WTC11 (cell line): ENCODE measurements around the gene GPR37. TPM values are rescaled to one million over a fixed set of nuclear protein-coding genes. Genes with fewer than 3 reads are reported as not detected.

Experiments used
- ATAC-seq: fragments of 200-7000 bp; cut with Tn5 transposase; 2 replicates; pipeline ENCODE4 v1.10.0; 2021; ENCODE audit warnings: mild to moderate bottlenecking, moderate library complexity
- CTCF ChIA-PET: fragments of 300-600 bp; sonication (Branson Sonifier 250); formaldehyde crosslinking; loops from one replicate; lab custom pipeline; 2021; ENCODE audit warnings: antibody characterized with exemption; lab: Charles Lee
- POLR2A ChIA-PET: fragments of 350-600 bp; sonication (Branson Sonifier 250); formaldehyde crosslinking; loops from one replicate; lab custom pipeline; 2021; ENCODE audit warnings: antibody characterized with exemption; lab: Charles Lee
- DNase-seq: peaks from one replicate; pipeline ENCODE4 v3.0.0; 2021; ENCODE audit warnings: low spot score
- H3K27ac Mint-ChIP-seq: 2 replicates; pipeline ENCODE4 v1.8.0; 2021; ENCODE audit warnings: mixed read lengths
- H3K27me3 Mint-ChIP-seq: 2 replicates; pipeline ENCODE4 v1.8.0; 2021; ENCODE audit warnings: low read depth, mild to moderate bottlenecking, moderate library complexity, mixed read lengths
- H3K36me3 Mint-ChIP-seq: 2 replicates; pipeline ENCODE4 v1.8.0; 2021; ENCODE audit warnings: mixed read lengths
- H3K4me1 Mint-ChIP-seq: 2 replicates; pipeline ENCODE4 v1.8.0; 2022; ENCODE audit warnings: mixed read lengths
- H3K4me3 Mint-ChIP-seq: 2 replicates; pipeline ENCODE4 v1.8.0; 2021; ENCODE audit warnings: mild to moderate bottlenecking, moderate library complexity, mixed read lengths
- H3K9me3 Mint-ChIP-seq: 2 replicates; pipeline ENCODE4 v1.8.0; 2021; ENCODE audit warnings: mixed read lengths
- ATF1 ChIP-seq: sonication (generic); formaldehyde crosslinking; IDR thresholded peaks from 2 replicates; pipeline ENCODE4 v1.8.1; 2023; ENCODE audit warnings: mild to moderate bottlenecking, moderate library complexity, missing genetic modification reagents
- IRF2 ChIP-seq: sonication (generic); formaldehyde crosslinking; IDR thresholded peaks from 2 replicates; pipeline ENCODE4 v1.8.0; 2022; ENCODE audit warnings: low read depth, missing genetic modification reagents, borderline replicate concordance
- NR3C1 ChIP-seq: sonication (generic); formaldehyde crosslinking; conservative IDR thresholded peaks from 2 replicates; pipeline ENCODE4 v1.8.1; 2023; ENCODE audit warnings: low read depth, mild to moderate bottlenecking, missing genetic modification reagents
- PRRX2 ChIP-seq: fragments of 250-450 bp; sonication (Bioruptor Pico); IDR thresholded peaks from 2 replicates; pipeline ENCODE4 v1.8.0; 2021; ENCODE audit warnings: mild to moderate bottlenecking
- RELA ChIP-seq: sonication (generic); formaldehyde crosslinking; IDR thresholded peaks from 2 replicates; pipeline ENCODE4 v1.8.1; 2022; ENCODE audit warnings: missing genetic modification reagents, mild to moderate bottlenecking, borderline replicate concordance
- RORB ChIP-seq: fragments of 250-450 bp; sonication (Bioruptor Pico); IDR thresholded peaks from 2 replicates; pipeline ENCODE4 v1.9.0; 2021; ENCODE audit warnings: mild to moderate bottlenecking
- SMAD3 ChIP-seq: sonication (generic); formaldehyde crosslinking; IDR thresholded peaks from 2 replicates; pipeline ENCODE4 v1.8.0; 2022; ENCODE audit warnings: missing genetic modification reagents, mild to moderate bottlenecking, borderline replicate concordance
- ZNF121 ChIP-seq: sonication (generic); formaldehyde crosslinking; IDR thresholded peaks from 2 replicates; pipeline ENCODE4 v1.8.0; 2023; ENCODE audit warnings: missing genetic modification reagents
- ZNF138 ChIP-seq: sonication (generic); formaldehyde crosslinking; conservative IDR thresholded peaks from 2 replicates; pipeline ENCODE4 v1.8.1; 2022; ENCODE audit warnings: mild to moderate bottlenecking, moderate library complexity, missing genetic modification reagents
- ZNF219 ChIP-seq: sonication (generic); formaldehyde crosslinking; IDR thresholded peaks from 2 replicates; pipeline ENCODE4 v1.8.0; 2023; ENCODE audit warnings: missing genetic modification reagents, mild to moderate bottlenecking, borderline replicate concordance
- ZNF232 ChIP-seq: sonication (generic); formaldehyde crosslinking; IDR thresholded peaks from 2 replicates; pipeline ENCODE4 v1.8.0; 2022; ENCODE audit warnings: mild to moderate bottlenecking, missing genetic modification reagents
- total RNA-seq: library from RNA; stranded (reverse); gene quantifications from 3 replicates; pipeline ENCODE4 v1.2.3, GENCODE V29; 2021
- TF ChIP-seq, protein P1 (sequence below): sonication (generic); formaldehyde crosslinking; IDR thresholded peaks from 2 replicates; pipeline ENCODE4 v1.8.1; 2023; ENCODE audit warnings: mild to moderate bottlenecking, missing genetic modification reagents, moderate library complexity
- TF ChIP-seq, protein P2 (sequence below): fragments of 250-450 bp; sonication (Bioruptor Pico); conservative IDR thresholded peaks from 2 replicates; pipeline ENCODE4 v1.9.0; 2021; ENCODE audit warnings: mild to moderate bottlenecking
- TF ChIP-seq, protein P3 (sequence below): fragments of 250-450 bp; sonication (Bioruptor Pico); IDR thresholded peaks from 2 replicates; pipeline ENCODE4 v1.9.0; 2021; ENCODE audit warnings: mild to moderate bottlenecking, borderline replicate concordance
- TF ChIP-seq, protein P4 (sequence below): sonication (generic); formaldehyde crosslinking; IDR thresholded peaks from 2 replicates; pipeline ENCODE4 v1.8.1; 2022; ENCODE audit warnings: mild to moderate bottlenecking, moderate library complexity, missing genetic modification reagents
- TF ChIP-seq, protein P5 (sequence below): sonication (generic); formaldehyde crosslinking; IDR thresholded peaks from 2 replicates; pipeline ENCODE4 v1.8.1; 2023; ENCODE audit warnings: mild to moderate bottlenecking, missing genetic modification reagents, moderate library complexity

GPR37 gene
- total RNA-seq, 1 experiment from 2014 or later, result 20.4 TPM

DNA sequence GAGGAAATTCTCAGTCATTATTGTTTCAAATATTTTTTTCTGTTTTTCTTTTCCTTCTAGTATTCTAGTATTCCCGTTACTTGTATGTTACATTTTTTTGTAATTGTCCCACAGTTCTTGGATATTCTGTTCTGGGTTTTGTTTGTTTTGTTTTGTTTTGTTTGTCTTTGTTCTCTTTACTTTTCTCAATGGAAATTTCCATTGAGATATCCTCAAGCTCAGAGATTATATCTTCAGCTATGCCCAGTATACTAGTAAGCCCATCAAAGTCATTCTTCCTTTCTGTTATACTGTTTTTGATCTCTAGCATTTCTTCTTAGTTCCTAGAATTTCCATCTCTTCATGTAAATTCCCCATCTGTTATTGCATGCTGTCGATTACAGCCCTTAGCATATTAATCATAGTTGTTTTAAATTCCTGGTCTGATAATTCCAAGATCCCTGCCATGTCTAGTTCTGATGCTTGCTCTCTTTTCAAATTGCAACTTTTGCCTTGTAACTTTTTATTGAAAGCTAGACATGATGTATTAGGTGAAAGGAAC is 27.8 kb downstream of the GPR37 start (continued):
- TF ChIP-seq, protein P1, sequence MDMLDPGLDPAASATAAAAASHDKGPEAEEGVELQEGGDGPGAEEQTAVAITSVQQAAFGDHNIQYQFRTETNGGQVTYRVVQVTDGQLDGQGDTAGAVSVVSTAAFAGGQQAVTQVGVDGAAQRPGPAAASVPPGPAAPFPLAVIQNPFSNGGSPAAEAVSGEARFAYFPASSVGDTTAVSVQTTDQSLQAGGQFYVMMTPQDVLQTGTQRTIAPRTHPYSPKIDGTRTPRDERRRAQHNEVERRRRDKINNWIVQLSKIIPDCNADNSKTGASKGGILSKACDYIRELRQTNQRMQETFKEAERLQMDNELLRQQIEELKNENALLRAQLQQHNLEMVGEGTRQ (CRISPR knock-in tag), result no peak
- TF ChIP-seq, protein P2, sequence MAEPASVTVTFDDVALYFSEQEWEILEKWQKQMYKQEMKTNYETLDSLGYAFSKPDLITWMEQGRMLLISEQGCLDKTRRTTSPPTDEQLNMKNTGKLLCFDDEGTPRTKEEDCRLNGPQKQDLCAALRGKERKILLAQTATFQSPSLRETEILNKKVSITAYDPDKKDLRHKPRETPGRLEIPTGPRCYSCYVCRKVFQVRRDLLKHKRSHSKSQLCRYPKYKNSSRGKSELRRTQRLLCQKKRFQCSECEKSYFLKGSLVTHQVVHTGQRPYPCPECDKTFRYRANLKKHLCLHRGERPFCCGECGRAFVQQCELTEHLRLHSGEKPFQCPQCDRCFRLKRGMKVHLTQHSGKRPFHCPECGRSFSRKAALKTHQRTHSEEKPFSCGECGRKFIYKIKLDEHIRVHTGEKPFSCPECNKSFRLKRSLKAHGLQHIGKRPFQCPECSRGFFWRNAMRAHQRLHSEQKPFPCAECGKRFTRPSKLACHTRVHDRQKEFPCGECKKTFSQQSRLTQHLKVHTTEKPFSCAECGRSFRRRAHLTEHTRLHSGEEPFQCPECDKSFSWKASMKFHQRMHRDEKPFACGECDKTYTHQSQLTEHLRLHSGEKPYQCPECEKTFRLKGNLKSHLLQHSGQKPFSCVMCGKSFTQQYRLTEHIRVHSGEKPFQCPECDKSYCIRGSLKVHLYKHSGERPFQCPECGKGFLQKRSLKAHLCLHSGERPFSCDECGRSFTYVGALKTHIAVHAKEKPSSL (CRISPR knock-in tag), result no peak
- no peak for TF ChIP-seq IRF2 (CRISPR knock-in tag)
- TF ChIP-seq, protein P3, sequence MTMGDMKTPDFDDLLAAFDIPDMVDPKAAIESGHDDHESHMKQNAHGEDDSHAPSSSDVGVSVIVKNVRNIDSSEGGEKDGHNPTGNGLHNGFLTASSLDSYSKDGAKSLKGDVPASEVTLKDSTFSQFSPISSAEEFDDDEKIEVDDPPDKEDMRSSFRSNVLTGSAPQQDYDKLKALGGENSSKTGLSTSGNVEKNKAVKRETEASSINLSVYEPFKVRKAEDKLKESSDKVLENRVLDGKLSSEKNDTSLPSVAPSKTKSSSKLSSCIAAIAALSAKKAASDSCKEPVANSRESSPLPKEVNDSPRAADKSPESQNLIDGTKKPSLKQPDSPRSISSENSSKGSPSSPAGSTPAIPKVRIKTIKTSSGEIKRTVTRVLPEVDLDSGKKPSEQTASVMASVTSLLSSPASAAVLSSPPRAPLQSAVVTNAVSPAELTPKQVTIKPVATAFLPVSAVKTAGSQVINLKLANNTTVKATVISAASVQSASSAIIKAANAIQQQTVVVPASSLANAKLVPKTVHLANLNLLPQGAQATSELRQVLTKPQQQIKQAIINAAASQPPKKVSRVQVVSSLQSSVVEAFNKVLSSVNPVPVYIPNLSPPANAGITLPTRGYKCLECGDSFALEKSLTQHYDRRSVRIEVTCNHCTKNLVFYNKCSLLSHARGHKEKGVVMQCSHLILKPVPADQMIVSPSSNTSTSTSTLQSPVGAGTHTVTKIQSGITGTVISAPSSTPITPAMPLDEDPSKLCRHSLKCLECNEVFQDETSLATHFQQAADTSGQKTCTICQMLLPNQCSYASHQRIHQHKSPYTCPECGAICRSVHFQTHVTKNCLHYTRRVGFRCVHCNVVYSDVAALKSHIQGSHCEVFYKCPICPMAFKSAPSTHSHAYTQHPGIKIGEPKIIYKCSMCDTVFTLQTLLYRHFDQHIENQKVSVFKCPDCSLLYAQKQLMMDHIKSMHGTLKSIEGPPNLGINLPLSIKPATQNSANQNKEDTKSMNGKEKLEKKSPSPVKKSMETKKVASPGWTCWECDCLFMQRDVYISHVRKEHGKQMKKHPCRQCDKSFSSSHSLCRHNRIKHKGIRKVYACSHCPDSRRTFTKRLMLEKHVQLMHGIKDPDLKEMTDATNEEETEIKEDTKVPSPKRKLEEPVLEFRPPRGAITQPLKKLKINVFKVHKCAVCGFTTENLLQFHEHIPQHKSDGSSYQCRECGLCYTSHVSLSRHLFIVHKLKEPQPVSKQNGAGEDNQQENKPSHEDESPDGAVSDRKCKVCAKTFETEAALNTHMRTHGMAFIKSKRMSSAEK (CRISPR knock-in tag), result no peak
- TF ChIP-seq, all 79 proteins: peak for 0

DNA sequence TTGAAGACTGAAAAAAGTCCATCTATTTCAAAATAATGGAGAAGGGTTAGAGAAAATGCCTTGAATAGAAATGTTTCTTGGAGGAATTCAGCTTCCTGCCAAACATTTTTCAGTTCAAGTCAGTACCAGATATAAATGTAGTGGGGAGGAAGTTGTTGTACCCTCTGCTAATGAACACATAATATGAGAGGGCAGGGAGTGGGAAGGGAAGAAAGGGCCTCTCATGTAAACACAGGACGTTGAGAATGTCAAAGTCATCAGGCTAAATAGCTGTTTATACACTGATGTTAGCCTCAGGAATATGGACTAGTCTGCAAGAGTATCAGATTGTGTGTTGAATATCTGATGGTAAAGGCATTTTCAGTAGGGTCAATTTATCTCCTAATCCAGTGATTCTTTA is 37.0 kb downstream of the GPR37 start:
- ATAC-seq (no peak), DNase-seq (no peak)
- Mint-ChIP-seq H3K36me3 (peaks cover 32% of the 10 kb centered on the region), H3K9me3 (peaks cover 37% of the 10 kb centered on the region), H3K4me3 (no peak overlapping the region), H3K4me1 (peaks cover 52% of the 10 kb centered on the region), H3K27ac (no peak overlapping the region), H3K27me3 (peaks cover 5% of the 10 kb centered on the region)
- CTCF ChIA-PET, result no interaction called here
- POLR2A ChIA-PET, result no interaction called here
- TF ChIP-seq ZNF121 (CRISPR knock-in tag), result no peak
- no peak for TF ChIP-seq PRRX2 (CRISPR knock-in tag)
- no peak for TF ChIP-seq ZNF219
- TF ChIP-seq RELA (CRISPR knock-in tag), result no peak

DNA sequence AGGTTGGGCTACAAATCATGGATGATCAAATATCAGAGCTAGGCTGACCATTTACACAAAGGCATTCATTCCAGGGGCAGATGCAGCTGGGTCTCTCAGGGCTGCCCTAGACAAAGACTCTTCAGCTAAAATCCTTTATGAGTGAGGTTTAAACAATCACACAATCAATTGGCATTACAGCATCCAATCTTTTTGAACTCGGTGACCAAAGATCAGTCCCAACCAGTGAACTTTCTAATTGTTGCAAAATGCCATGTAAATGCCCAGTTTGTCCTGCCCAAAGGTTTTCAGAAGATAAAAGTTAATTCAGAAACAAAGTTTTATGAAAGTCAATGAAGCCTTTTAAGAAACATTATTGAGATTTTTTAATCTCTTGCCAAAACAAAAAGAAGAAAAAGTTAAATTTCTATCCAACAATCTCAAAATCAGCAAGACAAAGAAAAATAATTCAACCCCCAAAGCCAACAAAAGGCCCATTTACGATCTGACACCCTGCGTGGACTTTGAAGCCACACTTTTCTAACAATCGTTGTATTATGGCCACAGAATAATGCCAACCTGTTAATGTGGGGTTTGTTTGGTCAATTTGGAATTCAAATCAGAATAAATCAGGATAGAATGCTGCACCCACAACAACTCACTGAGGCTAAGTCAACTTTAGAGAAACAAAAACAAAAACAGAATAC is 40.9 kb downstream of the GPR37 start:
- Mint-ChIP-seq H3K4me3 (no peak overlapping the region), H3K4me1 (peaks cover 50% of the 10 kb centered on the region), H3K27ac (peak overlapping the region; percentile 77; the same call in 1 of the 2 replicates), H3K9me3 (peaks cover 27% of the 10 kb centered on the region), H3K27me3 (no peaks in the 10 kb centered on the region; the same call in 1 of the 2 replicates), H3K36me3 (peaks cover 20% of the 10 kb centered on the region)
- no peak for DNase-seq
- POLR2A ChIA-PET, result no interaction called here
- ATAC-seq, result peak; percentile 54
- no peak for TF ChIP-seq ZNF138
- CTCF ChIA-PET, result no interaction called here

DNA sequence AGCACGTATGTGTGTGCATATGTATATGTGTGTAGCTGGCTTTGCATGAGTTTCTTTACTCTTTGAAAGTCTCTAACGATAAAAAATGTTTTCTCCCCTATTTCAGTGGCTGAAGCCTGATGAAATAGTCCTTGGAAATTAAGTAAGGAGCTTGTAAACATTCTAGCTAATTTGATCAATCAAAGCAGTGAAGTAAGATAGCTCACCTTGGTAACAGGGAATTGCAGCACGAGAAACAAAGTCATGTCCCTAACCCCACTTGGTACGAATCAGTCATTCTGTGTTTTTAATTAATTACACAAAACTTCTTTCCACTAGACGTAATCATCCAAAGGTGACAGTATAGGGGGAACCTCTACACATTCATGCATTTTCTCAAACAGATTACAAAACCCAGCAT is 41.5 kb downstream of the GPR37 start:
- H3K27me3 Mint-ChIP-seq, result no peaks in the 10 kb centered on the region
- no peak overlapping the region for H3K27ac Mint-ChIP-seq
- peaks cover 55% of the 10 kb centered on the region for H3K4me1 Mint-ChIP-seq
- ChIA-PET POLR2A (no interaction called here), CTCF (no interaction called here)
- DNase-seq (no peak), ATAC-seq (no peak)
- no peak overlapping the region for H3K4me3 Mint-ChIP-seq
- peaks cover 14% of the 10 kb centered on the region for H3K36me3 Mint-ChIP-seq
- TF ChIP-seq NR3C1 (CRISPR knock-in tag) (no peak), ATF1 (CRISPR knock-in tag) (no peak), ZNF232 (CRISPR knock-in tag) (no peak), SMAD3 (CRISPR knock-in tag) (no peak), RORB (CRISPR knock-in tag) (no peak)
- TF ChIP-seq, protein P4, sequence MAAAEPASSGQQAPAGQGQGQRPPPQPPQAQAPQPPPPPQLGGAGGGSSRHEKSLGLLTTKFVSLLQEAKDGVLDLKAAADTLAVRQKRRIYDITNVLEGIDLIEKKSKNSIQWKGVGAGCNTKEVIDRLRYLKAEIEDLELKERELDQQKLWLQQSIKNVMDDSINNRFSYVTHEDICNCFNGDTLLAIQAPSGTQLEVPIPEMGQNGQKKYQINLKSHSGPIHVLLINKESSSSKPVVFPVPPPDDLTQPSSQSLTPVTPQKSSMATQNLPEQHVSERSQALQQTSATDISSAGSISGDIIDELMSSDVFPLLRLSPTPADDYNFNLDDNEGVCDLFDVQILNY (CRISPR knock-in tag), result no peak
- TF ChIP-seq, protein P5, sequence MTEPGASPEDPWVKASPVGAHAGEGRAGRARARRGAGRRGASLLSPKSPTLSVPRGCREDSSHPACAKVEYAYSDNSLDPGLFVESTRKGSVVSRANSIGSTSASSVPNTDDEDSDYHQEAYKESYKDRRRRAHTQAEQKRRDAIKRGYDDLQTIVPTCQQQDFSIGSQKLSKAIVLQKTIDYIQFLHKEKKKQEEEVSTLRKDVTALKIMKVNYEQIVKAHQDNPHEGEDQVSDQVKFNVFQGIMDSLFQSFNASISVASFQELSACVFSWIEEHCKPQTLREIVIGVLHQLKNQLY, result no peak
- H3K9me3 Mint-ChIP-seq, result peaks cover 22% of the 10 kb centered on the region
